Lung (tissue), 12 donors: Measurements from ENCODE around the gene SLC39A3. TPM values are rescaled to one million over a fixed set of nuclear protein-coding genes. Genes with fewer than 3 reads are reported as not detected.

Experiments
- ATAC-seq: fragments of 200-7000 bp; cut with Tn5 transposase; one replicate; pipeline ENCODE4 v1.9.1; 2020; ENCODE audit warnings: moderate number of reproducible peaks; ENCODE audit not compliant: insufficient read depth, low FRiP score
- DNase-seq, 3 donors: peaks; one replicate each; pipeline ENCODE4 v3.0.0-alpha.2; 2013 to 2017
- H3K27ac ChIP-seq, 2 donors: one replicate each; pipeline ENCODE4 v1.5.1; 2013; ENCODE audit warnings: mild to moderate bottlenecking in 2 of 2, moderate library complexity in 2 of 2, control low read depth in 1 of 2, inconsistent platforms in 1 of 2, low read depth in 1 of 2, low read length in 1 of 2
- H3K27me3 ChIP-seq, 3 donors: one replicate each; pipeline ENCODE4 v1.5.1; 2013; ENCODE audit warnings: low read length in 2 of 3; ENCODE audit not compliant: control insufficient read depth in 3 of 3, insufficient read depth in 3 of 3
- H3K36me3 ChIP-seq, 4 donors: one replicate each; pipeline ENCODE4 v1.5.1; 2013; ENCODE audit warnings: low read length in 4 of 4, mild to moderate bottlenecking in 1 of 4, moderate library complexity in 1 of 4; ENCODE audit not compliant: control insufficient read depth in 4 of 4, insufficient read depth in 4 of 4
- H3K4me1 ChIP-seq, 5 donors: one replicate each; pipeline ENCODE4 v1.5.1; 2013; ENCODE audit warnings: low read length in 5 of 5, mild to moderate bottlenecking in 2 of 5, moderate library complexity in 1 of 5; ENCODE audit not compliant: control insufficient read depth in 5 of 5, insufficient read depth in 5 of 5
- H3K4me3 ChIP-seq: one replicate; pipeline ENCODE4 v1.5.1; 2013; ENCODE audit warnings: mild to moderate bottlenecking, control low read depth, moderate library complexity
- H3K9ac ChIP-seq, 2 donors: one replicate each; pipeline ENCODE4 v1.5.1; 2013; ENCODE audit warnings: low read length in 2 of 2, control low read depth in 1 of 2; ENCODE audit not compliant: insufficient read depth in 1 of 2
- H3K9me3 ChIP-seq, 4 donors: one replicate each; pipeline ENCODE4 v1.5.1; 2013; ENCODE audit warnings: low read length in 3 of 4, mild to moderate bottlenecking in 1 of 4, moderate library complexity in 1 of 4; ENCODE audit not compliant: control insufficient read depth in 4 of 4, insufficient read depth in 3 of 4
- CTCF ChIP-seq: IDR thresholded peaks from 2 replicates; pipeline ENCODE4 v1.5.1; 2012; ENCODE audit warnings: mild to moderate bottlenecking; ENCODE audit errors: control extremely low read depth, extremely low read depth
- WGBS, 2 donors: extraction: QIAGEN DNeasy Blood & Tissue Kit; methylation state at CpG; one replicate each; pipeline ENCODE4 v1.1.7; 2013; 5-methylcytosine and 5-hydroxymethylcytosine counted together
- polyA plus RNA-seq, 2 donors: library from polyadenylated mRNA; stranded (reverse); fragments of 200-250 nt; gene quantifications; one replicate each; pipeline ENCODE4 v1.2.1, GENCODE V29; 2013
- total RNA-seq, 2 donors: library from RNA; depleted of rRNA in 1 of 2; stranded (reverse); fragments of >200 nt in 1 of 2; gene quantifications; one replicate each; pipeline ENCODE4 v1.2.1, GENCODE V29; 2014 to 2021
- donor health status: control.
- donor health status: control.
- donor health status: Bipolar disorder and iron deficiency.
- donor health status: healthy.
- donor health status: DM: yes; HTN: yes; CAD: no.

The SLC39A3 gene
- total and polyA plus RNA-seq, 4 donors, result 17.7 to 51.2 (median 42.0) TPM

DNA sequence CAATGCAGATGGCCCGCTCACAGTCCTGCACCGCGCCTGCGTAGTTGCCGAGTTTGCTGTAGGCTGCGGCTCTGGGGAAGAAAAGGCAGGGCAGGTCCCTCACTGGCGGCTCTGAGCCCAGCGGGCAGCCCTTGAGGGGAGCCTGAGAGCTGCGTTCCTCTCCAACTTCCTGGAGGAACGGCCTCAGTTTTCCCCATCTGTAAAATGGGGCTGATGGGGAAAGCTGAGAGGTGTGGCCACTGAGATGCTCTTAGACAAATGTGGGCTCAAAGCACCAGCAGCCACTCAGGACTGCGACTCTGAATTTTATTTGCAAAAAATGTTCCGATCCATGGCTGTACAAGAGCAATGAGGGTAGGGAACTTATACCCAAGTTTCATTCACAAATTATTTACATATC is 23.9 kb upstream of the SLC39A3 start:
- Histone ChIP-seq H3K4me3 (no peak overlapping the region), H3K4me1 (peaks cover 0 to 2% (median 0%) of the 10 kb centered on the region in 5 donors), H3K36me3 (peaks cover 5 to 71% (median 10%) of the 10 kb centered on the region in 4 donors), H3K27ac (no peak overlapping the region), H3K9ac (no peak overlapping the region), H3K9me3 (no peaks in the 10 kb centered on the region), H3K27me3 (no peaks in the 10 kb centered on the region)
- no peak for ATAC-seq
- WGBS, 2 donors, result 96 to 99% methylated on average over 12 of the region's 12 CpGs
- DNase-seq, result no peak
- TF ChIP-seq CTCF, result no peak

- DNase-seq, result no peak
- peaks cover 7 to 66% (median 8%) of the 10 kb centered on the region in 4 donors for H3K36me3 ChIP-seq
- 95 to 97% methylated on average over 23 of the region's 23 CpGs for WGBS, 2 donors
These were observed 23.1 kb upstream of the SLC39A3 start for GRCh38 chr19:2762783-2763496.

DNA sequence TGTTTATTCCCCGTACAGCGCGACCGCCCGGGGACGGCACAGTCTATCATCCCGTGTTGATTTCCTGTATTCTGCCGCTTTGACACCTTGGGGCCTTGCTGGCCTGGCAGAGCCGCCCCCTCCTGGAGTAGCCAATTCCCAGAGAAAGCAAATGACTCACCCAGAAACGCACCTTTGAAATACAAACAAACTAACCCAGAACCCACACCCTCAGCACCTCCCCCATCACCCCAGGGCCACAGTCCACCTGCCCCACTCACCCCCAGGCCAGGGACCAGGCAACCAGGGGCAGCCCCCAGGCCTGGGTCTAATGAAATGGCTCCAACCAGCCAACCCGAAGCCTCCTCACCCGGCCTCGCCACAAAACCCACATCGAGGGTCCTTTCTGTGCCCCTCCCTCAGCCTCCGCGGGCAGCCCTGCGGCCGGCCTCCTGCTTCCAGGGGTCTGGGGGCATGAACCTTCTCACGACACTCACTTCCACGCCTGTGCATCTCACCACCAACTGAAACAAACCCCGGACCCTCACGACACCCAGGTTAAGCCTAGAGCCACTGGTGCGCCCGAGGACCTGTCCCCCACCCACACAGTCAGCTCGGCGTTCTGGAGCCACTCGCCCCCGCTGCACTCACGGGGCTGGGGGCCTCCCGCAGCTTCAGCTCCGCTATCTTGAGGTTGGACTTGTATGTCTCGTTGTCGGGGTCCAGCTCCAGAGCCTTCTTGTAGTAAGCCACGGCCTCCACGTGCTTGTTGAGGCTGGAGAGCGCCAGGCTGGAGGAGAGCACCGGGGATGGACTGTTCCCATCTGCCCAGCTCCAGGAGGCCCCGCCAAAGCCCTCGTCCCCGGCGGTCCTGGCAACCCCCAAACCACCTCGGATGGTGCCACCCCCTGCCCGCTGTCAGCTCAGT is 22.3 kb upstream of the SLC39A3 start:
- no peak overlapping the region for H3K27ac ChIP-seq
- DNase-seq (no peak), ATAC-seq (no peak)
- 94 to 96% methylated on average over 43 of the region's 43 CpGs for WGBS, 2 donors
- H3K4me1 ChIP-seq, result no peaks in the 10 kb centered on the region
- no peaks in the 10 kb centered on the region for H3K27me3 ChIP-seq
- no peak for TF ChIP-seq CTCF
- H3K36me3 ChIP-seq, result peaks cover 6 to 68% (median 8%) of the 10 kb centered on the region in 4 donors
- no peaks in the 10 kb centered on the region for H3K9me3 ChIP-seq
- no peak overlapping the region for H3K4me3 ChIP-seq
- H3K9ac ChIP-seq, result no peak overlapping the region

More at GRCh38 chr19:2762783-2763496, 23.1 kb upstream of the SLC39A3 start:
- Histone ChIP-seq H3K27me3 (no peaks in the 10 kb centered on the region), H3K4me1 (no peaks in the 10 kb centered on the region), H3K9ac (no peak overlapping the region), H3K9me3 (no peaks in the 10 kb centered on the region), H3K4me3 (no peak overlapping the region), H3K27ac (no peak overlapping the region)
- no peak for TF ChIP-seq CTCF
- ATAC-seq, result no peak
